OCI-LY1 (cell line): ENCODE results near the gene ZNF557.

ENCODE experiments used
- H2AFZ ChIP-seq: fragments of 200-600 bp; sonication (generic), shearing (Covaris generic); 2 replicates; pipeline ENCODE4 v1.6.0; 2014; ENCODE audit warnings: antibody characterized with exemption, mild to moderate bottlenecking, low read length
- H3F3A ChIP-seq: fragments of 200-600 bp; sonication (generic), shearing (Covaris generic); 2 replicates; pipeline ENCODE4 v1.6.0; 2014; ENCODE audit warnings: mild to moderate bottlenecking, antibody characterized with exemption, low read length, moderate library complexity; ENCODE audit not compliant: insufficient read depth
- H3K27ac ChIP-seq: fragments of 200-600 bp; sonication (generic); 2 replicates; pipeline ENCODE4 v1.5.1; 2014; ENCODE audit warnings: low read length, mixed run types, mild to moderate bottlenecking, low read depth; ENCODE audit not compliant: poor library complexity, severe bottlenecking
- H3K27me3 ChIP-seq: fragments of 200-600 bp; sonication (generic); 2 replicates; pipeline ENCODE4 v1.6.0; 2014; ENCODE audit warnings: antibody characterized with exemption, mild to moderate bottlenecking, low read length, moderate library complexity; ENCODE audit not compliant: insufficient read depth
- H3K36me3 ChIP-seq: fragments of 200-600 bp; sonication (generic); 2 replicates; pipeline ENCODE4 v1.6.1; 2014; ENCODE audit warnings: mild to moderate bottlenecking, antibody characterized with exemption, low read length, moderate library complexity, mixed read lengths; ENCODE audit not compliant: insufficient read depth
- H3K4me1 ChIP-seq: fragments of 200-600 bp; sonication (generic); 2 replicates; pipeline ENCODE4 v1.5.1; 2014; ENCODE audit warnings: mild to moderate bottlenecking, low read length, moderate library complexity; ENCODE audit not compliant: insufficient read depth, severe bottlenecking
- H3K4me2 ChIP-seq: fragments of 200-600 bp; sonication (generic), shearing (Covaris generic); 2 replicates; pipeline ENCODE4 v1.6.1; 2014; ENCODE audit warnings: low read length
- H3K4me3 ChIP-seq: fragments of 200-600 bp; sonication (generic); 2 replicates; pipeline ENCODE4 v1.5.1; 2014; ENCODE audit warnings: low read length, low read depth, mild to moderate bottlenecking, mixed read lengths; ENCODE audit not compliant: poor library complexity, severe bottlenecking
- H3K79me2 ChIP-seq: fragments of 200-600 bp; shearing (Covaris generic); 2 replicates; pipeline ENCODE4 v1.6.1; 2016; ENCODE audit warnings: mixed run types, low read length, mixed read lengths; ENCODE audit not compliant: insufficient read depth
- H3K9ac ChIP-seq: fragments of 200-600 bp; sonication (generic), shearing (Covaris generic); 2 replicates; pipeline ENCODE4 v1.6.1; 2014; ENCODE audit warnings: mild to moderate bottlenecking, low read length, mixed read lengths
- H3K9me2 ChIP-seq: fragments of 200-600 bp; sonication (generic), shearing (Covaris generic); 2 replicates; pipeline ENCODE4 v1.6.1; 2014; ENCODE audit warnings: low read depth, mild to moderate bottlenecking, low read length, mixed read lengths
- H3K9me3 ChIP-seq: fragments of 200-600 bp; shearing (Covaris generic); 2 replicates; pipeline ENCODE4 v1.6.1; 2014; ENCODE audit warnings: low read length, mixed read lengths
- H4K20me1 ChIP-seq: fragments of 200-600 bp; sonication (generic), shearing (Covaris generic); 2 replicates; pipeline ENCODE4 v1.6.0; 2016; ENCODE audit warnings: mild to moderate bottlenecking, low read length; ENCODE audit not compliant: insufficient read depth
- EZH2 ChIP-seq: fragments of 200-600 bp; sonication (generic), shearing (Covaris generic); IDR thresholded peaks from 2 replicates; pipeline ENCODE4 v1.8.0; 2017; ENCODE audit warnings: borderline replicate concordance, mixed run types, mild to moderate bottlenecking, antibody characterized with exemption, low read length, moderate library complexity, mixed read lengths
- TF ChIP-seq, protein P1 (sequence below): fragments of 200-600 bp; sonication (generic), shearing (Covaris generic); IDR thresholded peaks from 2 replicates; pipeline ENCODE4 v1.5.1; 2017; ENCODE audit warnings: mild to moderate bottlenecking, antibody characterized with exemption, low read length, moderate library complexity, mixed read lengths

Gene ZNF557

GRCh38 chr19:7067716-7068115 is 1.8 kb upstream of the ZNF557 start:
- Histone ChIP-seq H2AFZ (no peak overlapping the region), H4K20me1 (no peaks in the 10 kb centered on the region), H3K27ac (no peak overlapping the region), H3F3A (no peaks in the 10 kb centered on the region), H3K9me3 (no peaks in the 10 kb centered on the region), H3K4me2 (no peak overlapping the region), H3K9ac (no peak overlapping the region), H3K9me2 (no peaks in the 10 kb centered on the region), H3K27me3 (no peaks in the 10 kb centered on the region), H3K79me2 (peaks cover 11% of the 10 kb centered on the region), H3K4me3 (no peak overlapping the region), H3K4me1 (peaks cover 12% of the 10 kb centered on the region), H3K36me3 (peaks cover 16% of the 10 kb centered on the region)
- TF ChIP-seq, protein P1, sequence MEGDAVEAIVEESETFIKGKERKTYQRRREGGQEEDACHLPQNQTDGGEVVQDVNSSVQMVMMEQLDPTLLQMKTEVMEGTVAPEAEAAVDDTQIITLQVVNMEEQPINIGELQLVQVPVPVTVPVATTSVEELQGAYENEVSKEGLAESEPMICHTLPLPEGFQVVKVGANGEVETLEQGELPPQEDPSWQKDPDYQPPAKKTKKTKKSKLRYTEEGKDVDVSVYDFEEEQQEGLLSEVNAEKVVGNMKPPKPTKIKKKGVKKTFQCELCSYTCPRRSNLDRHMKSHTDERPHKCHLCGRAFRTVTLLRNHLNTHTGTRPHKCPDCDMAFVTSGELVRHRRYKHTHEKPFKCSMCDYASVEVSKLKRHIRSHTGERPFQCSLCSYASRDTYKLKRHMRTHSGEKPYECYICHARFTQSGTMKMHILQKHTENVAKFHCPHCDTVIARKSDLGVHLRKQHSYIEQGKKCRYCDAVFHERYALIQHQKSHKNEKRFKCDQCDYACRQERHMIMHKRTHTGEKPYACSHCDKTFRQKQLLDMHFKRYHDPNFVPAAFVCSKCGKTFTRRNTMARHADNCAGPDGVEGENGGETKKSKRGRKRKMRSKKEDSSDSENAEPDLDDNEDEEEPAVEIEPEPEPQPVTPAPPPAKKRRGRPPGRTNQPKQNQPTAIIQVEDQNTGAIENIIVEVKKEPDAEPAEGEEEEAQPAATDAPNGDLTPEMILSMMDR = no peak
- no peak for TF ChIP-seq EZH2

DNA sequence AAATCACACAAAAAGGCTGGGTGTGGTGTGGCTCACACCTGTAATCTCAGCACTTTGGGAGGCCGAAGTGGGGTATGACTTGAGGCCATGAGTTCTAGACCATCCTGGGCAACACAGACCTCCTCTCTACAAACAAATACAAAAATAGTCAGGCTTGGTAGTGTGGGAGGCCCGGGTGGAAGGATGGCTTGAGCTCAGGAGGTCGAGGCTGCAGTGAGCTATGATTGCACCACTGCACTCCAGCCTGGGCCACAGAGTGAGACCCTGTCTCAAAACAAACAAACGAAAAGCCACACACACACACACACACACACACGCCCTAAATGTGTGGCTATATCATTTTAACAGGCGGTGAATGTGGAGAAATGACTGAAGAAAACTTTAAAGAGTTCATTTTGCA is 904 bp upstream of the ZNF557 start:
- H3K9ac ChIP-seq = no peak overlapping the region
- H3K9me3 ChIP-seq = no peaks in the 10 kb centered on the region
- no peak overlapping the region for H3K27ac ChIP-seq
- H3K9me2 ChIP-seq = no peaks in the 10 kb centered on the region
- H3K79me2 ChIP-seq = peaks cover 11% of the 10 kb centered on the region
- no peaks in the 10 kb centered on the region for H4K20me1 ChIP-seq
- H3F3A ChIP-seq = no peaks in the 10 kb centered on the region
- peak overlapping the region; percentile 33 for H3K4me3 ChIP-seq
- peaks cover 12% of the 10 kb centered on the region for H3K4me1 ChIP-seq
- peaks cover 24% of the 10 kb centered on the region for H3K36me3 ChIP-seq
- no peaks in the 10 kb centered on the region for H3K27me3 ChIP-seq
- TF ChIP-seq, protein P1 = no peak
- TF ChIP-seq EZH2 = no peak
- peak overlapping the region; percentile 56 for H2AFZ ChIP-seq
- H3K4me2 ChIP-seq = peak overlapping the region; percentile 26

GRCh38 chr19:7069904-7070226 is 362 bp downstream of the ZNF557 start:
- Histone ChIP-seq H3F3A (no peaks in the 10 kb centered on the region), H3K27ac (peak overlapping the region; percentile 80), H3K4me2 (peak overlapping the region; percentile 80), H4K20me1 (no peaks in the 10 kb centered on the region), H3K9ac (peak overlapping the region; percentile 85), H3K9me2 (no peaks in the 10 kb centered on the region), H3K27me3 (no peaks in the 10 kb centered on the region), H3K4me1 (peaks cover 12% of the 10 kb centered on the region), H3K36me3 (peaks cover 37% of the 10 kb centered on the region), H3K4me3 (peak overlapping the region; percentile 91), H3K9me3 (no peaks in the 10 kb centered on the region), H2AFZ (no peak overlapping the region), H3K79me2 (peaks cover 11% of the 10 kb centered on the region)
- no peak for TF ChIP-seq EZH2
- TF ChIP-seq, protein P1 = no peak
